Liver (tissue), 9 donors: ENCODE data around the gene BRCA1. TPM values are rescaled to one million over a fixed set of nuclear protein-coding genes. Genes with fewer than 3 reads are reported as not detected.

Experiments
- DNase-seq: peaks from one replicate; pipeline ENCODE4 v3.0.0-alpha.2; 2017; ENCODE audit warnings: low spot score
- H3K27ac ChIP-seq, 2 donors: one replicate each; pipeline ENCODE4 v1.7.0; 2013; ENCODE audit warnings: inconsistent platforms in 2 of 2, low read length in 2 of 2, control low read depth in 1 of 2, low read depth in 1 of 2, mild to moderate bottlenecking in 1 of 2
- H3K27me3 ChIP-seq, 4 donors: one replicate each; pipeline versions ENCODE4 v1.6.1 to v1.7.0; 2013; ENCODE audit warnings: low read length in 3 of 4, inconsistent platforms in 1 of 4, mild to moderate bottlenecking in 1 of 4, moderate library complexity in 1 of 4; ENCODE audit not compliant: control insufficient read depth in 4 of 4, insufficient read depth in 4 of 4
- H3K36me3 ChIP-seq, 4 donors: one replicate each; pipeline versions ENCODE4 v1.6.1 to v1.7.0; 2013; ENCODE audit warnings: low read length in 3 of 4, mild to moderate bottlenecking in 3 of 4, low read depth in 1 of 4, moderate library complexity in 1 of 4; ENCODE audit not compliant: control insufficient read depth in 4 of 4, insufficient read depth in 3 of 4
- H3K4me1 ChIP-seq, 4 donors: one replicate each; pipeline versions ENCODE4 v1.6.1 to v1.7.0; 2013; ENCODE audit warnings: low read length in 3 of 4, mild to moderate bottlenecking in 3 of 4, moderate library complexity in 1 of 4; ENCODE audit not compliant: control insufficient read depth in 4 of 4, insufficient read depth in 4 of 4
- H3K4me3 ChIP-seq, 3 donors: one replicate each; pipeline versions ENCODE4 v1.6.1 to v1.7.0; 2013; ENCODE audit warnings: low read length in 3 of 3, control low read depth in 1 of 3, low read depth in 1 of 3, mild to moderate bottlenecking in 1 of 3
- H3K9ac ChIP-seq, 2 donors: one replicate each; pipeline ENCODE4 v1.7.0; 2013; ENCODE audit warnings: low read length in 2 of 2, mild to moderate bottlenecking in 2 of 2, moderate library complexity in 2 of 2, control low read depth in 1 of 2, low read depth in 1 of 2
- H3K9me3 ChIP-seq, 4 donors: one replicate each; pipeline versions ENCODE4 v1.6.1 to v1.7.0; 2013; ENCODE audit warnings: low read length in 3 of 4; ENCODE audit not compliant: control insufficient read depth in 4 of 4
- CTCF ChIP-seq: fragments of 150-350 bp; IDR thresholded peaks from 2 replicates; pipeline ENCODE4 v1.5.1; 2017; ENCODE audit warnings: improper control_type of control experiment, low read depth, low read length; ENCODE audit not compliant: missing input control
- EGR1 ChIP-seq, 2 donors: IDR thresholded peaks; 2 replicates each; pipeline ENCODE4 v1.6.1; 2016 to 2018; ENCODE audit warnings: antibody characterized with exemption in 2 of 2, low read depth in 2 of 2
- FOXA1 ChIP-seq: IDR thresholded peaks from 2 replicates; pipeline ENCODE4 v1.6.1; 2016; ENCODE audit warnings: antibody characterized with exemption
- FOXA2 ChIP-seq: IDR thresholded peaks from 2 replicates; pipeline ENCODE4 v1.6.1; 2016; ENCODE audit warnings: antibody characterized with exemption
- HNF4A ChIP-seq, 2 donors: conservative IDR thresholded peaks; 2 replicates each; pipeline ENCODE4 v1.6.1; 2016; ENCODE audit warnings: antibody characterized with exemption in 2 of 2, mild to moderate bottlenecking in 2 of 2
- MAX ChIP-seq: IDR thresholded peaks from 2 replicates; pipeline ENCODE4 v1.6.1; 2016; ENCODE audit warnings: antibody characterized with exemption
- RAD21 ChIP-seq, 2 donors: IDR thresholded peaks; 2 replicates each; pipeline ENCODE4 v1.6.1; 2016; ENCODE audit warnings: antibody characterized with exemption in 2 of 2, mild to moderate bottlenecking in 2 of 2
- REST ChIP-seq: IDR thresholded peaks from 2 replicates; pipeline ENCODE4 v1.6.1; 2016; ENCODE audit warnings: antibody characterized with exemption, mild to moderate bottlenecking
- TAF1 ChIP-seq: conservative IDR thresholded peaks from 2 replicates; pipeline ENCODE4 v1.6.1; 2016; ENCODE audit warnings: antibody characterized with exemption, mild to moderate bottlenecking
- WGBS: extraction: QIAGEN DNeasy Blood & Tissue Kit; methylation state at CpG from one replicate; pipeline ENCODE4 v1.1.7; 2013; 5-methylcytosine and 5-hydroxymethylcytosine counted together
- polyA plus RNA-seq, 2 donors: library from polyadenylated mRNA; stranded (reverse) in 1 of 2; unstranded in 1 of 2; fragments of 200-250 nt in 1 of 2; fragments of >200 nt in 1 of 2; fragmentation: Nextera tagmentation in 1 of 2; extraction: Ambion mirVana in 1 of 2; gene quantifications; one replicate each; pipeline versions ENCODE4 v1.2.1 to v1.2.3, GENCODE V29; 2013 to 2015
- total RNA-seq, 2 donors: library from RNA; depleted of rRNA; stranded (reverse); fragments of >200 nt; gene quantifications; one replicate each; pipeline ENCODE4 v1.2.3, GENCODE V29; 2014
- TF ChIP-seq, protein P1 (sequence below): IDR thresholded peaks from 2 replicates; pipeline ENCODE4 v1.6.1; 2016; ENCODE audit warnings: antibody characterized with exemption
- donor health status: healthy.
- donor health status: healthy.
- donor health status: healthy.
- donor health status: healthy.
- donor health status: healthy.

The BRCA1 gene
- total and polyA plus RNA-seq, 4 donors: 1.5 to 18.6 (median 12.8) TPM

- TF ChIP-seq REST (no peak), TAF1 (no peak)
These were observed 110.3 kb downstream of the BRCA1 start (continued) for GRCh38 chr17:43014649-43015542.

DNA sequence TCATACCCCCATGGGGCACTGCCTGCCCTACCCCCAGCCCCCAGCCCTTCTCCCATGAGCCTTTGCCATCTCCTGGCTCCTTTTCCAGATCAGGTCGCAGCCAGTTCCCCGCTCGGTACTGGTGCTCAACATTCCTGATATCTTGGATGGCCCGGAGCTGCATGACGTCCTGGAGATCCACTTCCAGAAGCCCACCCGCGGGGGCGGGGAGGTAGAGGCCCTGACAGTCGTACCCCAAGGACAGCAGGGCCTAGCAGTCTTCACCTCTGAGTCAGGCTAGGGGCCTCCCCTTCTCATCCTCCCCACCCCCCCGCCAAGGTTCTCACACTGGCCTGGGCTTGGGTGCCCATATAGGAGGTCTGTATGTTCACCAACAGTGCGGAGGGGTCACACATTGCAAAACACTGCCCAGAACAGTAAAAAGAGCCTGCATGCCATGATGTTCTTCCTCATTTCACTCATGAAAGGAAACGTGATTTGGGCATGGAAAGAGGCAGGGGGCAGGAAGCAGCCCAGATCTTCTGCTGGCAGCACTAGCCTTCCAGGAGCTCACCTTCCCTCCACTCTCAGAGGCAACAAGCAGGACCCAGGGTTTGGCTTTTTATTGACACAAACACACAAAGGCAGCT lies 111.0 kb downstream of the BRCA1 start:
- TF ChIP-seq FOXA1 (no peak), MAX (no peak), RAD21 (IDR thresholded peaks at IDR 0.05) (no peak)
- 88% methylated on average over 12 of the region's 12 CpGs for WGBS
- Histone ChIP-seq H3K27ac (no peak overlapping the region), H3K9ac (no peak overlapping the region), H3K36me3 (peaks cover 0 to 28% (median 10%) of the 10 kb centered on the region in 4 donors), H3K27me3 (no peaks in the 10 kb centered on the region), H3K9me3 (no peaks in the 10 kb centered on the region), H3K4me1 (peaks cover 0 to 11% (median 9%) of the 10 kb centered on the region in 4 donors), H3K4me3 (no peak overlapping the region)
- no peak for DNase-seq

- no peak for DNase-seq
- no peaks in the 10 kb centered on the region for H3K27me3 ChIP-seq
- no peaks in the 10 kb centered on the region for H3K9me3 ChIP-seq
- peaks cover 1 to 28% (median 10%) of the 10 kb centered on the region in 4 donors for H3K36me3 ChIP-seq
- H3K4me1 ChIP-seq: peaks cover 0 to 11% (median 9%) of the 10 kb centered on the region in 4 donors
- no peak for TF ChIP-seq REST
- no peak for TF ChIP-seq HNF4A (conservative IDR thresholded peaks at IDR 0.05)
- no peak for TF ChIP-seq TAF1
- TF ChIP-seq EGR1 (IDR thresholded peaks at IDR 0.05; ENCODE audit: low read depth in 2 of 2): no peak
- TF ChIP-seq, protein P1, sequence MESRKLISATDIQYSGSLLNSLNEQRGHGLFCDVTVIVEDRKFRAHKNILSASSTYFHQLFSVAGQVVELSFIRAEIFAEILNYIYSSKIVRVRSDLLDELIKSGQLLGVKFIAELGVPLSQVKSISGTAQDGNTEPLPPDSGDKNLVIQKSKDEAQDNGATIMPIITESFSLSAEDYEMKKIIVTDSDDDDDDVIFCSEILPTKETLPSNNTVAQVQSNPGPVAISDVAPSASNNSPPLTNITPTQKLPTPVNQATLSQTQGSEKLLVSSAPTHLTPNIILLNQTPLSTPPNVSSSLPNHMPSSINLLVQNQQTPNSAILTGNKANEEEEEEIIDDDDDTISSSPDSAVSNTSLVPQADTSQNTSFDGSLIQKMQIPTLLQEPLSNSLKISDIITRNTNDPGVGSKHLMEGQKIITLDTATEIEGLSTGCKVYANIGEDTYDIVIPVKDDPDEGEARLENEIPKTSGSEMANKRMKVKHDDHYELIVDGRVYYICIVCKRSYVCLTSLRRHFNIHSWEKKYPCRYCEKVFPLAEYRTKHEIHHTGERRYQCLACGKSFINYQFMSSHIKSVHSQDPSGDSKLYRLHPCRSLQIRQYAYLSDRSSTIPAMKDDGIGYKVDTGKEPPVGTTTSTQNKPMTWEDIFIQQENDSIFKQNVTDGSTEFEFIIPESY: no peak
- no peak for TF ChIP-seq FOXA2
- TF ChIP-seq CTCF: no peak
- 93% methylated on average over 8 of the region's 8 CpGs for WGBS
- H3K9ac ChIP-seq: no peak overlapping the region
- H3K4me3 ChIP-seq: no peak overlapping the region
- no peak overlapping the region for H3K27ac ChIP-seq
These were observed 111.9 kb downstream of the BRCA1 start for GRCh38 chr17:43013296-43013695.
